HG03378 (cell line): ENCODE measurements around the gene AKAP17A.
"Not testable (repeated sequence)": the region's sequence is repeated elsewhere in the genome, so short reads cannot be mapped to it uniquely, and the experiment has no call there.

ENCODE experiments used
- ATAC-seq: cut with Tn5 transposase; IDR thresholded peaks from one replicate; pipeline ENCODE4 v1.9.1; 2021; ENCODE audit warnings: mild to moderate bottlenecking, moderate library complexity; ENCODE audit not compliant: unreplicated experiment

The AKAP17A gene

DNA sequence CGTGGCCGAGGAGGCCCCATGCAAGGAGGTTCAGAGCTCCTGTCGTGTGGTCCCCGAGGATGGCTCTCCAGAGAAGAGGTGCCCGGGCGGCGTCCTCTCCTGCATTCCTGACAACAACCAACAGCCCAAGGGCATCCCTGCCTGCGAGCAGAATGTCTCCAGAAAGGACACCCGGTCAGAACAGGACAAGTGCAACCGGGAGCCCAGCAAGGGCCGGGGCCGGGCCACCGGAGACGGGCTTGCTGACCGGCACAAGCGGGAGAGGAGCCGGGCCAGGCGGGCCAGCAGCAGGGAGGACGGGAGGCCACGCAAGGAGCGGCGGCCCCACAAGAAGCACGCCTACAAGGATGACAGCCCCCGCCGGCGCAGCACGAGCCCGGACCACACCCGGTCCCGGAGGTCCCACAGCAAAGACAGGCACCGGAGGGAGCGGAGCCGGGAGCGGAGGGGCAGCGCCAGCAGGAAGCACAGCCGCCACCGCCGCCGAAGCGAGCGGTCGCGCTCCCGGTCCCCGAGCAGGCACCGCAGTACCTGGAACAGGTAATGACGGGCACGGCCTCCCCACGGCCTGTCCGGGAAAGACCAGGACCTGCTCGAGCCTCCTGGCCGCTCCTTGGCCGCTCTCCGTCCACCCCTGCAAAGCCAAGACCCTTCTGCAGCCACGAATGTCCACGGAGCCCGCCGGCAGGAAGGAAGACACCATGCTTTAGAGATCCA, 9.8 kb downstream of the AKAP17A start:
- ATAC-seq, result no peak

DNA sequence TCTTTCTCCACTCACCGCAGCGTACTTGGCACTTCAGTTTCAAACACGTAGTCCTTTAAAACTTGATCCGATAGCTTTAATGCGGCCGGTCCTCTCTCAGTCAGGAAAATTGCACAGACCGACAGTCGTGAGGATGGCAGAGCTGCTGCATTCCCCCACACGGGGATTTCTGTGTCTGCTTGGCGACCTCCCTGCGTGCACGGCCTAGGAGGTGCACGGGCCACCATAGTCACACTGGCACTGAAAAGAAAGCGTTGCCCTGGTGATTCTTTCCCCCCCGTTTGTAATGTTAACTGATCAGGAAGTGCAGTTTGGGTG, 10.3 kb downstream of the AKAP17A start:
- ATAC-seq, result no peak

DNA sequence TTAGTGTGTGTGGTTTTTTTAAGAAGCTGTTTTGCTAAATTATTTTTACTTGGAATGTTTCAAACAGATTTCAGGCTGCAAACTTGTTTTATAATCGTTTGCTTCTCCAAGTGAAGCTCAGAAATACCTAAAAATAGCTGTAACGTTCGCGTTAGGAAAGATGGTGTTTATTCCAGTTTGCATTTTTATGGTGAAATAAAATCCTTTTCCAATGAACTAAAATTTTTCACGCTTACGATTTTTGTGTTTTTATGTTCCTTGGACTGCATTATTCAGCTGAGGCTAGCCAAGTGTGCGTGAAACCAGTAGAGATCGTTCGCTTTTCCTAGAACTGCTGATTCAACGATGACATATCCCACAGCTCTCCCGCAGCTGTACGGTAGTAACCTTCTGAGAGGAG, 10.9 kb downstream of the AKAP17A start:
- no peak for ATAC-seq

DNA sequence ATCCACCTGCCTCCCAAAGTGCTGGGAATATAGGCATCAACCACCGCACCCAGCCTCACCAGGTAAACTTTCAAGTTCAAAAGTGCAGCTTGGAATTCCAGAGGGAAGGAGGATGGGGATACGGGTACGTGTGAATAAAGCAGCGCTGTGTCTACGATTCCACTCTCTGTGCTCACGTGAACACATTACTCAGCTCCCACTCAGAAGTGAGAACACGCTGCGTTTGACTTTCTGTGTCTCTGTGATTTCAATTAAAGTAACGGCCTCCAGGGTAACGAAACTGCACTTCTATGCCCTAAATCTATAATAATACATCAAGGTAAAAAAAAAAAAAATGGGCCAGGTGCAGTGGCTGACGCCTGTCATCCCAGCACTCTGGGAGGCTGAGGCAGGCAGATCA, 15.1 kb downstream of the AKAP17A start:
- no peak for ATAC-seq

DNA sequence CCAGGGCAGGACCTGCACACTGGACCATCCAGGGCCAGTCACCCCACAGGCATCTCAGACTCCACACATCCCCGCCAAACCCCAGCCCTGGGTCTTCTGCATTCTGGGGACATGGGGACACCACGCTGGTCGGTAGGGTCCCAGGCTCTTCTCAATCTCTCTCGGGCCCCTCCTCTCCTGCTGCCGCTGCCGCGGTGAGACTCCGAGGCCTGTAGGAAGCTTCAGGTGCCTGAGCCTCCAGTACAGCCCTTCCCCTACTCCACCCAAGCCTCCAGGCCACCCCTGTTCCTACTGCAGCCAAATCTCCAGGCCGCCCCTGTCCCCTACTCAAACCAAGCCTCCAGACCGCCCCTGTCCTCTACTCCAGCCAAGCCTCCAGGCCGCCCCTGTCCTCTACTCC, 17.9 kb downstream of the AKAP17A start:
- ATAC-seq, result no peak

DNA sequence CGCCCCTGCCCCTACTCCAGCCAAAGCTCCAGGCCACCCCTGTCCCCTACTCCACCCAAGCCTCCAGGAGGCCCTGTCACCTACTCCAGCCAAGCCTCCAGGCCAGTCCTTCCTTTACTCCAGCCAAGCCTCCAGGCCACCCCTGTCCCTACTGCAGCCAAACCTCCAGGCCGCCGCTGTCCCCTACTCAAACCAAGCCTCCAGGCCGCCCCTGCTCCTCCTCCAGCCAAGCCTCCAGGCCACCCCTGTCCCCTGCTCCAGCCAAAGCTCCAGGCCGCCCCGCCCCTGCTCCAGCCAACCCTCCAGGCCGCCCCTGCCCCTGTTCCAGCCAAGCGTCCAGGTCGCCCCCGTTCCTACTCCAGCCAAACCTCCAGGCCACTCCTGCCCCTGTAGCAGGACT, 18.4 kb downstream of the AKAP17A start:
- ATAC-seq, result no peak

DNA sequence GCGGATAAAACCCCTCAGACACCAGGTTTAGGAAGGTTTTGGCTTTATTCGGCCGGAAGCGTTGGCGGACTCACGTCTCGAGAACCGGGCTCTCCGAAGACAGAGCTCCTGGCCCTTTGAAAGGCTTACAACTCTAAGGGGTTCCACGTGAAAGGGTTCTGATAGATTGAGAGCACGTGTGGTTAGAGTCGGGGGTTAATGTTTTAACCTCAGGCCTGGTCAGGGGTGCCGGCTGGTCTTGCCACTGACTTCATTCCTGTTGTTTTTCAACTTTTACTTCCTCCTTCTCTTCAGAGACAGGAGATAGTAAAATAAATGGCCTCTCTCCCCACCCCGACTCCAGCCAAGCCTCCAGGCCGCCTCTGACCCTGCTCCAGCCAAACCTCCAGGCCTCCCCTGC, 18.8 kb downstream of the AKAP17A start:
- no peak for ATAC-seq

DNA sequence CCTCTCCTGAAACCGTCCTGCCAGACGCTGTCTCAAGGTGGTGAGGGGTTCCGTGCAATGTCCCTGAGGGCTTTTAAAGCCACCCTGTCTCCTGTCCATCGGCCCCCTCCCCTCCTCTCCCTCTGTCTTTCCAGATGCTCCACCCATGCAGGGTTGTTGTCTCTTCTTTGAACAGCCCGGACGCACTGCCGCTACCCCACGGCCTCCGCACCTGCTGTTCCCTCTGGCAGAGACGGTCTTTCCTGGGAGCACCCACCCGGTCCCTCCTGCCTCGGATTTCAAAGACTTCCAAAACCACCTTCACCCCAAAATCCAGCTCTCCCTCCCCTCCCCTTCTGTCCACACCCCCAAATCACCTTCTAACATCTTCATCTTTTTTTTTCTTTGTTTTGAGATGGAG, 19.3 kb downstream of the AKAP17A start:
- ATAC-seq, result no peak

DNA sequence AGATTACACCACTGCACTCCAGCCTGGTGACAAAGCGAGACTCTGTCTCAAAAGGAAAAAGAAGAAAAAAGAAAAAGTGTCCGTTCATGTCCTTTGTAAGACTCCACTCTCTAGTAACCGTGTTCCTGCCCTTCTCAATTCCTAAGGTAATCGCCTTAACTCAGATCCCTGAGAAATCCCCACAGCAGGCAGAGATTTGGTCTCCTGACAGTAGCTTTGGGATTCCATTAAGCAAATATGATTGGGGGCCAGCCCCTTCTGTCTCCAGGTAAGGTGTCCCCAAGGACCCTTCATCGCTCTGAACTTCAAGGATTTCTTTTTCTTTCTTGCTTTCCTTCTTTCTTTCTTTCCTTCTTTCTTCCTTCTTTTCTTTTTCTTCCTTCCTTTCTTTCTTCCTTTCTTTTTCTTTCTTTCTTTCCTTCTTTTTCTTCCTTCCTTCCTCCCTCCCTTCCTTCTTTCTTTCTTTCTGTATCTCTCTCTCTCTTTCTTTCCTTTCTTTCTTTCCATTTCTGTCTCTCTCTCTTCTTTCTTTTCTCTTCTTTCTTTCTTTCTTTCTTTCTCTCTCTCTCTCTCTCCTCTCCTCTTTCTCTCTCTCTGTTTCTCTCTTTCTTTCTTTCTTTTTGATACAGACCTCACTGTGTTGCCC, 21.4 kb downstream of the AKAP17A start:
- no peak for ATAC-seq

DNA sequence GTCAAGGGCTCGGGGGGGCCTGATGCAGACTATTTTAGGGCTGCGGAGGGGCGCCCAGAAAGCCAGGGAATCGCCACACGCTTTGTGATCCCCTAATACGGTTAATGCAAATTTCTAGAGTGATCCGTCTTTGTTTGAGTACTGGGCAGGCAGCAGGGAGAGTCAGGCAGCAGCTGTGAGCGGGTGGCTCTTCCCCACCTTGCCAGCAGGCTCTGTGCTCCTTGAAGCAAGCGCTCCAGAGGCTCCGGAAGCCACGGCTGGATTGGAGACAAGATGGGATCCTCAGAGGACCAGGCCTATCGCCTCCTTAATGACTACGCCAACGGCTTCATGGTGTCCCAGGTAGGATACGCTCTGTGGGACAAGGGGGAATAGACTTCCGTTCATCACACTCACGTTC, 23.5 kb downstream of the AKAP17A start, which contains the start of gene ASMT:
ASMT (plus strand) TSS at position 133 of the 400 bp plus-strand sequence; CDS start at position 274, 141 bp downstream.
- ATAC-seq, result no peak

DNA sequence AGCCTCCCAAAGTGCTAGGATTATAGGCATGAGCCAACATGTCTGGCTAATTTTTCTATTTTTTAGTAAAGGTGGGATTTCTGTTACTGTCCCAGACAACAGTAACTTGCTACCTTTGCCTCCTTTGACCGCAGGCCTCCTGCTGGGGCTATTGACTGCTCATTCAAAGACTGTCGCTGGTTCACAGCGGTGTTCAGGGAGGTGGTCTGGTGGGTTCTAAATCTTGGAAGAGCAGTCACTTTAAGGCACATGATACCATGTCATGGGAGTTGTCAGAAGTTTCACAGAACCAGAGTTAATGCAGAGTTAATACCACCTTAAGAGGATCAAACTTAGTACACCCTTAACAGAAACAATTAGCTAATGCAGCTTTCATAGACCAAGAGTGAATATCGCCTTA, 27.3 kb downstream of the AKAP17A start:
- ATAC-seq, result no peak

DNA sequence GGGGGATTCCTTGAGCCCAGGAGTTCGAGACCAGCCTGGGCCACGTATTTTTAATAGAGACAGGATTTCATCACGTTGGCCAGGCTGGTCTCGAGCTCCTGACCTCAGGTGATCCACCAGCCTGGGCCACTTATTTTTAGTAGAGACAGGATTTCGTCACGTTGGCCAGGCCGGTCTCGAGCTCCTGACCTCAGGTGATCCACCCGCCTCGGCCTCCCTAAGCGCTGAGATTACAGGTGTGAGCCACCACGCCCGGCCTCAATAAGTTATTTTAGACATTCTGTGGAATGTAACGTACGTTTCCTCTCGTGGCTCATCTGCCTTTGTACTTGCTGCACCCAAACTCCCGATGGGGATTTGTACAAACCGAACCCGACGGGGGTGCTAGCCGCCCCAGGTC, 32.3 kb downstream of the AKAP17A start:
- no peak for ATAC-seq

DNA sequence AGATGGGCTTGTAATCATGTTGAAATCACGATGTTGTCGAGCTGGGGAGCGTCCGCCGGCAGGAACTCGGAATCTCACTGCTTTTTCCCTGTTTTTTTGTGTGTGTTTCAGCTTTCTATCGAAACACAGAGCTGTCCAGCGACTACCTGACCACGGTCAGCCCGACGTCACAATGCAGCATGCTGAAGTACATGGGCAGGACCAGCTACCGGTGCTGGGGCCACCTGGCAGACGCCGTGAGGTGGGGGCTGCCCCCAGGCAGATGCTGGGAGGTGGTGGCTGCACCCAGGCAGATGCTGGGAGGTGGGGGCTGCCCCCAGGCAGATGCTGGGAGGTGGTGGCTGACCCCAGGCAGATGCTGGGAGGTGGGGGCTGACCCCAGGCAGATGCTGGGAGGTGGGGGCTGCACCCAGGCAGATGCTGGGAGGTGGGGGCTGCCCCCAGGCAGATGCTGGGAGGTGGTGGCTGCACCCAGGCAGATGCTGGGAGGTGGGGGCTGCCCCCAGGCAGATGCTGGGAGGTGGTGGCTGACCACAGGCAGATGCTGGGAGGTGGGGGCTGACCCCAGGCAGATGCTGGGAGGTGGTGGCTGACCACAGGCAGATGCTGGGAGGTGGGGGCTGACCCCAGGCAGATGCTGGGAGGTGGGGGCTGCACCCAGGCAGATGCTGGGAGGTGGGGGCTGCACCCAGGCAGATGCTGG, 32.9 kb downstream of the AKAP17A start:
- not testable (repeated sequence) for ATAC-seq

DNA sequence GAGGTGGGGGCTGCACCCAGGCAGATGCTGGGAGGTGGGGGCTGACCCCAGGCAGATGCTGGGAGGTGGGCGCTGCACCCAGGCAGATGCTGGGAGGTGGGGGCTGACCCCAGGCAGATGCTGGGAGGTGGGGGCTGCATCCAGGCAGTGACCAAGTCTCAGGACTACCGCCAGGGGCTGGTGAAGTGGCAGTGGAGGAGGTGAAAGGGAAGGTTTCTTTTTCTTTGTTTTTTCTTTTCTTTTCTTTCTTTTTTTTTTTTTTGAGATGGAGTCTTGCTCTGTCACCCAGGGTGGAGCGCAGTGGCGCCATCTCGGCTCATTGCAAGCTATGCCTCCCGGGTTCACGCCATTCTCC, 33.4 kb downstream of the AKAP17A start:
- not testable (repeated sequence) for ATAC-seq

DNA sequence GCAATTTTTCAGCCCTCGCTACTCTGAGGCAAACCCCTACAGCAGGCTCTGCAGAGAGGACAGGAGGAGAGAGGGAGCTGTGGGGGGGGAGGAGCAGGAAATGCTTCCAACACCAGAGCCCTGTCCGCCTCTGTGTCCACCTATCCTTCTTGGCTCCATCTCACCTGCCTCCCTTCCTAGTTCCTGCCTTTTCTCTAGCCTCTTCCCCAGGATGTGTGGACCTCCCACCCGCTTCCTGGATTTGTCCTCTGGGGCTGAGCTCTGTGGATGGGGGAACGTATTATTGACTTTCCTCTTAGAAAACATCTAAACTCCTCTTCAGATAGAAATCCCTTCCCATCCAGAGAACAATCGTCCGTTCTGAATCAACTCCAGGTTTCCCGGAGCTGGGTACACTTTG, 37.8 kb downstream of the AKAP17A start:
- no peak for ATAC-seq

DNA sequence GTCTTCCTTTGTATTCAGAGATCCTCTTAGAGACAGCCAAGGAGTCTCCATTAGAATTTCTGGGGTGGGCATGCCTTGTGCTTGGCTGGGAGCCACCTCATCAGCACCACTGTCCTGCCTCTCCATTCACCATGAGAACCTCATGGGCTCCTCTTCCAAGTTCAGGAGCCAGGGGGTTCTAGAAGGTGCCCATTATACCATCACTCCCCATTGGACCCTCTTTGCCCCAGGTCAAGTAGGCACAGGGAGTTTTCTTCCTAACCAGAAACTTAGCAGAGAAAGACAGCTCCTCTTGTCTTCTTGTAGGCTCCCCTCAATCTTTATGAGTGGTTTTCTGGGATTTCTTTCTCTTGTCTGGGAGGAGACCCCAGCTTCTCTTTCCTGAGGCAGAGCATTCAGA, 54.6 kb downstream of the AKAP17A start:
- ATAC-seq, result no peak

DNA sequence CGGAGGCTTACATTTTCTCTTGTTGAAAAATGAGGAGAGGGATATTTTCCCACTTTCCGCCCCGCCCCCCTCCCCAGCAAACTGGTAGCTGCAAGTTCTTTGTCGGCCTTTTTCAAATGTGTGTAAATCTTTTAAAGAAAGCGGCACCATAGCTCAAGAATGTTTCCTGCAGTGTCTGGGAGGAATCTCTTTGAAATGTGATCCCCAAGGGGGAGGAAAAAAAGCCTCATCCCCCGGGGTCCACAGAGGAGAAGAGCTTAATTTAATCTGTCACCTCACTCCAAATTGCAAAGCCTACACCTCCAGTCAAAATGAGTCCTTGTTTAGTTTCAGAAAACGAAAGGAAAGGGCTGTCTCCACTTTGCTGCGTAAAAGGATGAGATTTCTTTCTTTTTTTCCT, 58.2 kb downstream of the AKAP17A start:
- ATAC-seq, result no peak
